LNCaP clone FGC (cell line): ENCODE measurements around the gene MPC2.

Experiments
- DNase-seq: peaks from one replicate; pipeline ENCODE4 v3.0.0-alpha.2; 2011; ENCODE audit warnings: low read depth
- H3K4me3 ChIP-seq: 2 replicates; pipeline ENCODE4 v1.5.1; 2011; ENCODE audit warnings: mild to moderate bottlenecking, low read depth, low read length, control low read depth
- TF ChIP-seq, protein P1 (sequence below): IDR thresholded peaks from 2 replicates; pipeline ENCODE4 v1.5.1; 2012; ENCODE audit warnings: mild to moderate bottlenecking; ENCODE audit not compliant: control insufficient read depth, insufficient read depth; ENCODE audit errors: extremely low read depth

Gene MPC2

DNA sequence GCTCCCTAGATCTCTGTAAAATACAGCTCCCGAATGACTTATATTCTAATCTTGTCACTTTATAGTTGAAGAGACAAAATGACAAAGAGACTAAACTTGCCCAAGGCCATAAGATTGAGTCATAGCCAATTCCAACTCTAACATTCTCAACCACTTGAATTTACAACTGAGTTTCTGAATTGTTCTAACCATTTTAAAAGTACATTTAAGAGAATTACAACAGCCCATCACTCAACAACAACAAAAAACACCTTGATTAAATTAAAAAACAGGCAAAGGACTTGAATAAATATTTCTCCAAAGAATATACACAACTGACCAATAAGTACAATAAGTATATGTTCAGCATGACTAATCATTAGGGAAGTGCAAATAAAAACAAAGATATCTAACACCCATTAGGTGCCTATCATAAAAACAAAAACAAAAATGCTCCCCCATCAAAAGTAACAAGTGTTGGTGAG lies 14.2 kb downstream of the MPC2 start:
- no peak for DNase-seq
- no peak overlapping the region for H3K4me3 ChIP-seq
- TF ChIP-seq, protein P1, sequence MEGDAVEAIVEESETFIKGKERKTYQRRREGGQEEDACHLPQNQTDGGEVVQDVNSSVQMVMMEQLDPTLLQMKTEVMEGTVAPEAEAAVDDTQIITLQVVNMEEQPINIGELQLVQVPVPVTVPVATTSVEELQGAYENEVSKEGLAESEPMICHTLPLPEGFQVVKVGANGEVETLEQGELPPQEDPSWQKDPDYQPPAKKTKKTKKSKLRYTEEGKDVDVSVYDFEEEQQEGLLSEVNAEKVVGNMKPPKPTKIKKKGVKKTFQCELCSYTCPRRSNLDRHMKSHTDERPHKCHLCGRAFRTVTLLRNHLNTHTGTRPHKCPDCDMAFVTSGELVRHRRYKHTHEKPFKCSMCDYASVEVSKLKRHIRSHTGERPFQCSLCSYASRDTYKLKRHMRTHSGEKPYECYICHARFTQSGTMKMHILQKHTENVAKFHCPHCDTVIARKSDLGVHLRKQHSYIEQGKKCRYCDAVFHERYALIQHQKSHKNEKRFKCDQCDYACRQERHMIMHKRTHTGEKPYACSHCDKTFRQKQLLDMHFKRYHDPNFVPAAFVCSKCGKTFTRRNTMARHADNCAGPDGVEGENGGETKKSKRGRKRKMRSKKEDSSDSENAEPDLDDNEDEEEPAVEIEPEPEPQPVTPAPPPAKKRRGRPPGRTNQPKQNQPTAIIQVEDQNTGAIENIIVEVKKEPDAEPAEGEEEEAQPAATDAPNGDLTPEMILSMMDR, result no peak

DNA sequence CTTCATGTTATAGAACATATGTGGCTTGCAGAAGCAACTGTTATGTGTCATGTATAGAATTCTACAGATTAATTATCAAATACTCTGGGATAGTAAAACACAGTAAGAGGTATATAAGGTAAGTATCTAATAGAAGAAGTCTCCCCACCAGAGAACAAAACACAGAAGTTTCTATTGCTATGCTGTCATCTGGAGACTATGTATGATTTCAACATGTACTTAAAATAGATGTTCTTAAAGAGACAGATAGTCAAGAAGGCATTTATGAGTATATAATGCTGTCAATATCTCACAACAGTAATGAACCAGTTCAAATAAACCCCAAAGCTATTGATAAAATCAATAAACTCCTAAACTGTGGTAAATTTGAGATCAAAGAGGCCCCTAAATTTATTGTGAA lies 14.8 kb downstream of the MPC2 start:
- no peak overlapping the region for H3K4me3 ChIP-seq
- TF ChIP-seq, protein P1, result no peak

DNA sequence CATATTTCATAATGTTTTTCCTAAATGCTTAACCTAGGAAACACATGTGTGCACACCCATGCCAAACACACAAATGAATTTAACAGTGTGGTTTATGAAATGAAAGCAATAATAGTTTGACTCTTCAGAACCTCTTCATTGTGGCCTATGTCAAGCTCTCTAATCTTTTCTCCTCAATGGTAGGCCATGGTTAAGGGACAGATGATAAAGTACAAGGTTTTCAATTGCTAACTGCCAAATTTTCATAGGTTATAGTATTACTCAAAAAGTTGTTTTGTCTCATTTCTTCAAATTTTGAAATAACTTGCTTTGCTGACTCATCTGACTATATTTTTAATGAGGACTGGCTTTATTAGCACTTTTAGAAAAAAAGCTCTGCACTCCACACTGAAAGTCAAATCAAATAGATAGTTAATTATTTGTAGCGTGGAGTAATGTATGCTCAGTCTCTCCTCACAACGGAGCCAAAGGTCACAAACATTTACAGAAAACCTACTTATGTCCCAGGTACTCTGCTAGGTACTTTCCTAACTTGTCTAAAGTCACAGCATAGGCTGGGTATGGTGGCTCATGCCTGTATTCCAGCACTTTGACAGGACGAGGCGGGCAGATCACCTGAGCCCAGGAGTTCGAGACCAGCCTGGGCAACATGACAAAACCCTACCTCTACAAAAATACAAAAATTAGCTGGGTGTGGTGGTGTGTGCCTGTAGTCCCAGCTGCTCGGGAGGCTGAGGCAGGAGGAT lies 19.9 kb downstream of the MPC2 start:
- TF ChIP-seq, protein P1, result no peak
- no peak overlapping the region for H3K4me3 ChIP-seq
- no peak for DNase-seq

More for the DNA sequence above, 14.8 kb downstream of the MPC2 start:
- no peak for DNase-seq

DNA sequence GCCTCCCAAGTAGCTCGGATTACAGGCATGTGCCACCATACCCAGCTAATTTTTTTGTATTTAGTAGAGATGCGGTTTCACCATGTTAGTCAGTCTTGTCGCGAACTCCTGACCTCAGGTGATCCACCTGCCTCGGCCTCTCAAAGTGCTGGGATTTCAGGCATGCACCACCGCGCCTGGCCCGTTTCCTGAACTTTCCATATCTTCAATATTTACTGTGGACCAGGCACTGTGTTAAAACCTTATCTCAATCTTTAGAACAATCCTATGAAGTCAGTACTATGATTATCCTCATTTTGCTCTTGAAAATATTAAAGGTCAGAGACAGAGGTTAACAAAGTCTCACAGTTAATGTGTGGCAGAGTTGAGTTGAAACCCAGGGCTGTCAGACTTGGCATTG lies 21.3 kb downstream of the MPC2 start:
- H3K4me3 ChIP-seq, result no peak overlapping the region
- DNase-seq, result no peak
- TF ChIP-seq, protein P1, result no peak

DNA sequence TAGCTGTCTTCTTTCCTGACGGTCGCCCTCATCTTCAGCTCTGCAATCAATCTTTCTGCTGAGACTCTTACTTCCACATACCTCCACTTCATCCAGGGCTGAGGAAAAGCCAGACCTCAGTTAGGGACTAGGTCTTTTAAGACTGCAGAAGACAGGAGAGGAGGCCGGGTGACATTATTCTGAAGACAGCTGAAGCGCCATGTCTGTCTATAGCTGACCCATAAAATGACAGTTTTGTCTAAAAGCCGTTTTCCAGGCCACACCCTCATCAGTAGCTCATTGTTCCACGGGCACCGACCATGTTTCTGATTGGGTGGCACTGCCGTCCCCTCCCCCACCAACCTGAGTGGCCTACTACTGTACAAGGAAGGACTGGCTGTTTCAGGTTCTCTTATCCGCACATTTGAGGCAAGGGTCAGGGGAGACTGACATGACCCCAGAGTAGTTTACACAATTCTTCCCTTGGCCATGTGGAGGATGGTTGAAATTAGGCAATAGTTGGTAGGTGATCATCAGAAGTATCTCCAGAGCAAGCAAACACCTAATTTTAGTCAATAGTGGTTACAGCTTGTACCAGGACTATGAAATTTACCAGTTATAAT lies 22.9 kb downstream of the MPC2 start, which contains the start of gene ADCY10:
ADCY10 (minus strand) TSS at position 240 of the 602 bp plus-strand sequence. CDS start 8,994 bp downstream, outside the sequence.
- DNase-seq, result no peak
- no peak within 1 kb of the TSS for H3K4me3 ChIP-seq
- TF ChIP-seq, protein P1, result no peak

DNA sequence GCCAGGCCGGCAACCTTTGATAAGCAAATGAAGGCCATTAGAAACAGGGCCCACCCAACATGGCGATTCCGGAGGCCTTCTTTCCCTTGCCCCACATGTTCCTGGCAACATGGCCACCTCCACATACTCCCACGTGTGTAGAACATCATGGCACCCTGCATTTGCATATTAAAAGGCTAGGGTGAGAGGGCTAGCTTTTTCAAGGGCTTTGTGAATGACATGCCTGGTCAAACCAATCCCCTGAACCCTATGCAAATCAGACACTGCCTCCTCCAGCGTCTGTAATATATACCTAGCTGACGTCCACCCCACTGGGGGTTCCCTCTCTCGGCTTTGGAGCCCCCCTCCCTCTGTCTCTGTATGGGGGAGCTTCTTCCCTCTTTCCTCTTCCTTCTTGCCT lies 24.6 kb downstream of the MPC2 start:
- DNase-seq, result no peak
- no peak overlapping the region for H3K4me3 ChIP-seq
- TF ChIP-seq, protein P1, result no peak
